ENCODE measurements around the gene DNAJB1.

Gene DNAJB1

DNA sequence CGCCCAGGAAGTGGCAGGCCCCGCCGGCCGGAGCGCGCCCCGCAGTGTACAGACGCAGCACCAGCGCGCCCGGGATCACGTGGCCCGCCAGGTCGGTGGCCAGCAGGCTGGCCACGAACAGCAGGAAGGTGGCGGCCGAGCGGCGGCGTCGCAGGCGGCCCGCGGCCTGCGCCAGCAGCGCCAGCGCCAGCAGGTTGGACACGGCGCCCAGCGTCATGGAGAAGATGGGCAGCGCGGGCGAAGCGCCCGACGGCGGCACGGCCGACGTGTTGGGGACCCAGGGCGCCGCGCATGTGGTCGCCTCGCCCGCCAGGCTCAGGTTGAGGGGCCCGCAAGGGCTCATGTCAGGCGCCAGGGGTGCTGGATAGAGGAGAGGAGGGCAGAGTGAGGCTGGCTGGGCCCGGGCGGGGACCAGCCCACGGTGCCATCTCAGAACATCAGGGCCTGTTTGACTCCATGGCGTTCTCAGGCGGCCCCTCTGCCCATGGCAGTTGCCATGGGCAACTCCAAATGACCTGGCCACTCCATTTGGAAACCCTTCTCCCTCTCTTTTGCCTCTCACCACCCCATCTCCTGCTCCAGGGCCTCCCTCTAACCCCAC, 44.1 kb downstream of the DNAJB1 start:
- ChIA-PET CTCF (interaction anchor here (0.9 to 1.6 kb wide), 4 partner anchors 9 to 40 kb away, joined by 3 to 5 read pairs (median 4); no protein-coding TSS in a partner anchor), POLR2A (no interaction called here)
- TF ChIP-seq, protein P1, sequence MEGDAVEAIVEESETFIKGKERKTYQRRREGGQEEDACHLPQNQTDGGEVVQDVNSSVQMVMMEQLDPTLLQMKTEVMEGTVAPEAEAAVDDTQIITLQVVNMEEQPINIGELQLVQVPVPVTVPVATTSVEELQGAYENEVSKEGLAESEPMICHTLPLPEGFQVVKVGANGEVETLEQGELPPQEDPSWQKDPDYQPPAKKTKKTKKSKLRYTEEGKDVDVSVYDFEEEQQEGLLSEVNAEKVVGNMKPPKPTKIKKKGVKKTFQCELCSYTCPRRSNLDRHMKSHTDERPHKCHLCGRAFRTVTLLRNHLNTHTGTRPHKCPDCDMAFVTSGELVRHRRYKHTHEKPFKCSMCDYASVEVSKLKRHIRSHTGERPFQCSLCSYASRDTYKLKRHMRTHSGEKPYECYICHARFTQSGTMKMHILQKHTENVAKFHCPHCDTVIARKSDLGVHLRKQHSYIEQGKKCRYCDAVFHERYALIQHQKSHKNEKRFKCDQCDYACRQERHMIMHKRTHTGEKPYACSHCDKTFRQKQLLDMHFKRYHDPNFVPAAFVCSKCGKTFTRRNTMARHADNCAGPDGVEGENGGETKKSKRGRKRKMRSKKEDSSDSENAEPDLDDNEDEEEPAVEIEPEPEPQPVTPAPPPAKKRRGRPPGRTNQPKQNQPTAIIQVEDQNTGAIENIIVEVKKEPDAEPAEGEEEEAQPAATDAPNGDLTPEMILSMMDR (IDR thresholded peaks at IDR 0.05; ENCODE audit: insufficient read depth, low read length, missing control alignments) = no peak
- no peak for DNase-seq (ENCODE audit: low read depth, low spot score)
- H3K4me3 ChIP-seq (ENCODE audit: low read depth, low read length) = no peak overlapping the region

DNA sequence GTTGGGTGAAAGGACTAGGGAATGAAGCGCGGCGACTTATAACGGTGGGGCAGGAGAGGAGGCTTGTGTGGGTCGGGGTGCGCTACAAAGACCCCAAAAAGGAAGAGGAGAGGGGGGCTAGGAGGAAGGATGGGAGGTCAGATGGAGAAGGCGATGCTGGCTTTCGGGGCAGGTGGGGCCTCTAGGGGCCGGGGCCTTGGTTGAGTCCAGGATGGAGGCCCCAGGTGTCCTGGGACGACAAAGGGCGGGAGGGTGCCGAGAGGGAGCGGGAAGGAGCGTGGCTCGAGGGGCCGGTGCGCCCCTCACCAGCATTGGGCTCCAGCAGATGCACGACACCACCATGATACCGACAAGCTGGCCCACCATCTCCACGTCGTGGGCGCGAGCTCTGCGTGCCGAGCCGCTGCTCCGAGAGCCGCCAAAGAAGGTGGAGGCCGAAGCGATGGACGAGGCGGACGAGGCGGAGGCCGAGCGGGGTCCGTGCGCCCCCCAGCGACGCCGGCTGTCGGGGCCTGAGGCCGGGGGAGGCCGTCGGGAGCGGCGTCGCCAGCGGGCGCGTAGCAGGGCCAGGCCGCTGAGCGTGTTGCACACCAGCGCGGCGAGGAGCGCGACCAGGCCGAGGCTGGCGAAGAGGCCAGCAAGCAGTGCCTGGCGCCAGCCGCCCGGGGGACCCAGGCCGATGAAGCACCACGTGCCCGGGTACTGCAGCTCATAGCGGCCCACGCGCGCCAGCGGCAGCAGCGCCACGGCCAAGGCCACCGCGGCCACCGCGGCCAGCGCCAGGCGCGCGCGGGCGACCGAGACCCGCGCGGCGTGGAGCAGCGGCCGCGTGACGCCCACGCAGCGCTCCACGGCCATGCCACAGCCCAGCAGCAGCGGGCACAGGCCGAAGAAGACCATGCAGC, 44.9 kb downstream of the DNAJB1 start:
- CTCF ChIA-PET = interaction anchor here (0.8 to 2.6 kb wide), 14 partner anchors 7 to 337 kb away, joined by 3 to 17 read pairs (median 7); partner anchors contain the start of genes ASF1B and GIPC1
- POLR2A ChIA-PET = interaction anchor here (0.7 kb wide), 1 partner anchor 336 kb away, joined by 4 read pairs; no protein-coding TSS in a partner anchor
- no peak overlapping the region for H3K4me3 ChIP-seq (ENCODE audit: low read depth, low read length)
- TF ChIP-seq, protein P1 (IDR thresholded peaks at IDR 0.05; ENCODE audit: insufficient read depth, low read length, missing control alignments) = no peak
- DNase-seq (ENCODE audit: low read depth, low spot score) = no peak

DNA sequence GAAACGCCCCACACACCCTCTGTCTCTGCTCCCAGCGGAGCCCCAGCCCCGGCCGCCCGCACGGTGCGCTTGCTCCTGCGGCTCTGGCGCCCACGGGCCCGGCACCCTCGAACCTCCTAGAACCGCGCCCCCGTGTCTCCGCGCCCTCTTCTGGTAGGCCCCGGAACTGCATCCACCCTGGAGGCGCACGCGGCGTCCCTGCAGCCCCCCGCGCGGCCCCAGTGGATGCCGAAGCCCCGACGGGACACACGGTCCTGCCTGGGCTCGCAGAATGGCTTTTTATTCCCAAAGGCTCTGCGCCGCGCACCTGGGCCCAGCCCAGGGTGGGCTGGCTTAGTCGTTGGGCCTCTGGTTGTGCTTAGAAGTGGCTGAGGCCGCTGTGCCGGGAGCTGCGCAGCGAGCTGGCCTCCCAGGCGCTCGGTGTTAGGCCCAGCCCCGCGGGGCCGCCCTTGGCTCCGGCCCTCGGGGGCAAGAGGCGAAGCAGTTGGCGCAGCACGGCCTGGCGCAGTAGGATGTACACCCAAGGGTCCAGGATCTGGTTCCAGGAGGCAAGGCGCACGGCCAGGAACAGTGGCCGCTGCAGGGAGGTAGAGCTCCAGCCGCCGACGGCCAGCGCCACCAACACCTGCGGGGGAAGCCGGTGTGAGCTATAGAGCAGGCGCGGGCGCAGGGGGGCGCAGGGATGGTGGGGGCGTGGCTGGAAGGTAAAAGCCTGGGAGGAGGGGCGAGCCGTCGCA, 45.8 kb downstream of the DNAJB1 start:
- ChIA-PET CTCF (interaction anchor here (0.8 to 2.6 kb wide), 17 partner anchors 8 to 336 kb away, joined by 3 to 17 read pairs (median 7); partner anchors contain the start of genes ASF1B and GIPC1), POLR2A (interaction anchor here (0.7 kb wide), 1 partner anchor 335 kb away, joined by 4 read pairs; no protein-coding TSS in a partner anchor)
- no peak overlapping the region for H3K4me3 ChIP-seq (ENCODE audit: low read depth, low read length)
- TF ChIP-seq, protein P1 (IDR thresholded peaks at IDR 0.05; ENCODE audit: insufficient read depth, low read length, missing control alignments) = peak; percentile 96
- DNase-seq (ENCODE audit: low read depth, low spot score) = no peak

DNA sequence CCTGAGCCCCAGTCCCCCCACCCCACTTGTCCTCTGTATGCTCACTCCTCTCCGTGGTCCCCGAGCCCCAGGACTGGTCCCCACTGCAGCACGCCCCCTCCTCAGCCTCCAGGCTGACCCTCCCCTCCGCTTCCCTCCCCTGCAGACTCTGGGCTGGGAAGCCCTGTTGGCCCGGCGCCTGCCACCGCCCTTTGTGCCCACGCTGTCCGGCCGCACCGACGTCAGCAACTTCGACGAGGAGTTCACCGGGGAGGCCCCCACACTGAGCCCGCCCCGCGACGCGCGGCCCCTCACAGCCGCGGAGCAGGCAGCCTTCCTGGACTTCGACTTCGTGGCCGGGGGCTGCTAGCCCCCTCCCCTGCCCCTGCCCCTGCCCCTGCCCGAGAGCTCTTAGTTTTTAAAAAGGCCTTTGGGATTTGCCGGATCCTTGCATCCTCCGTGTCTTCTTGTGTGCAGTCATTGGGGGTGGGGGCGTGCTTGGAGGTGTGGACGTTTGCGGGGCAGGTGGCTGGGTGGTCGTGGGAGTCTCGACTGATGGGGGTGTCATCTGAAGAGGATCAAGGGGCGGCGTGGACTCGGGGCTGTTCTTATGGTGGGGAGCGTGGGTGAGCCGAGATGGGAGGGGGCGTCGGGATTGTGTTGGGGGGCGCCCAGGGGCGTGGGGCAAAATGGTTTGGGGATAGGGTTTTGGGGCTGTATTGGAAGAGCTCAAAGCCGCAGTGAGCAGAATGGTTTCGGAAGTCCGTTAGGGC, 46.6 kb downstream of the DNAJB1 start:
- ChIA-PET POLR2A (no interaction called here), CTCF (interaction anchor here (1.0 to 2.6 kb wide), 15 partner anchors 9 to 335 kb away, joined by 3 to 17 read pairs (median 7); partner anchors contain the start of genes ASF1B and GIPC1)
- DNase-seq (ENCODE audit: low read depth, low spot score) = no peak
- TF ChIP-seq, protein P1 (IDR thresholded peaks at IDR 0.05; ENCODE audit: insufficient read depth, low read length, missing control alignments) = no peak
- H3K4me3 ChIP-seq (ENCODE audit: low read depth, low read length) = no peak overlapping the region

DNA sequence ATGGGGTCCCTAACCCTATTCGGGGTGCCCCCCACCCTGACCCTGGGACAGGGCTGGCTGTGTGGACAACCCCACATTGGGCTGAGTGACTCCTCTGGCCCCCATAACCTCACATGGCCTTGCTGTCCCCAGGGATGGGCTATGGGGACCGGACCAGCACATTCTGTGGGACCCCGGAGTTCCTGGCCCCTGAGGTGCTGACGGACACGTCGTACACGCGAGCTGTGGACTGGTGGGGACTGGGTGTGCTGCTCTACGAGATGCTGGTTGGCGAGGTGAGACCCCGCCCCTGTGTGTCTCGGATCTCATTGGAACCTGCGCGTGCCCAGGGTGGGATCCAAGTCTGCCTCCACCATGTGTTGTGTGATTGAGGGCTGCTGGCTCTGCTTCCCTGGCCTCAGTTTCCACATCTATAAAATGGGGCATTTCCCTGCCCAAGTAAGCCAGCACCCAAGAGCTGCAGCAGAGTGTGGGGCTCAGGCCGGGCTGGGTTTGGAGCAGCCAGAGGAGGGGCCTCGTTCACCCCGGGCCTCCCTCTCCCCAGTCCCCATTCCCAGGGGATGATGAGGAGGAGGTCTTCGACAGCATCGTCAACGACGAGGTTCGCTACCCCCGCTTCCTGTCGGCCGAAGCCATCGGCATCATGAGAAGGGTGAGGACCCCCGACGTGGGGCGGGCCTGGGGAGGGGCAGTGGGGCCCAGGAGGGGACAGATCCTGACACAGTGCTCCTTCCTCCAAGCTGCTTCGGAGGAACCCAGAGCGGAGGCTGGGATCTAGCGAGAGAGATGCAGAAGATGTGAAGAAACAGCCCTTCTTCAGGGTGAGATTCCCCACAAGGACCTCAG, 47.9 kb downstream of the DNAJB1 start:
- TF ChIP-seq, protein P1 (IDR thresholded peaks at IDR 0.05; ENCODE audit: insufficient read depth, low read length, missing control alignments) = no peak
- DNase-seq (ENCODE audit: low read depth, low spot score) = no peak
- ChIA-PET POLR2A (no interaction called here), CTCF (interaction anchor here (0.6 kb wide), 1 partner anchor 334 kb away, joined by 3 read pairs; the partner anchor contains the start of gene ASF1B)
- H3K4me3 ChIP-seq (ENCODE audit: low read depth, low read length) = no peak overlapping the region
